GM21526 (cell line): Measurements from ENCODE around the gene ZBED2.
A peak's percentile ranks its signal among the peaks of the same experiment; 100 is the strongest.
"Not testable (repeated sequence)": the region's sequence is repeated elsewhere in the genome, so short reads cannot be mapped to it uniquely, and the experiment has no call there.

Experiments
- ATAC-seq: cut with Tn5 transposase; IDR thresholded peaks from one replicate; pipeline ENCODE4 v1.9.1; 2021; ENCODE audit warnings: moderate library complexity; ENCODE audit not compliant: unreplicated experiment, low FRiP score

ZBED2 gene

GRCh38 chr3:111577798-111578685 is 17.1 kb downstream of the ZBED2 start:
- peak; percentile 93 for ATAC-seq

DNA sequence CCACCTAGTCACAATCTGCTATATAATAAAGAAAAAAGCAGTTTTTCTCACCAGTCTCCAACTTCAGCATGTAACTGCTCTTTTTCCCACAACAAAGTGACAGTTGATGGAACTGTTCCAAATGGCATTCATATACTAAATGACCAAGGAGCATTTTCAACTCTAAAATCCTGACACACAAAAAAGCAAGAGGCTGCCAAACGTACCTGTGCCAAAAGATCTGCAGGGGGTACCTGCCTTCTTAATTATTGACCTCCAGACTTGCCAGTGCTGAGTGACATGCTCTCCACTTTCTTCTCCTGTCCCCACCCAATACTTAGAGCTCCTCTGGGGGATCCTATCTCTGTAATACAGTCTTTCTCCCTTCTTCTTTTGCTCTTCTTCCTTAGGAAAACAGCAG is 18.0 kb downstream of the ZBED2 start:
- ATAC-seq = no peak

GRCh38 chr3:111571907-111572460 is 23.2 kb downstream of the ZBED2 start:
- ATAC-seq = no peak

DNA sequence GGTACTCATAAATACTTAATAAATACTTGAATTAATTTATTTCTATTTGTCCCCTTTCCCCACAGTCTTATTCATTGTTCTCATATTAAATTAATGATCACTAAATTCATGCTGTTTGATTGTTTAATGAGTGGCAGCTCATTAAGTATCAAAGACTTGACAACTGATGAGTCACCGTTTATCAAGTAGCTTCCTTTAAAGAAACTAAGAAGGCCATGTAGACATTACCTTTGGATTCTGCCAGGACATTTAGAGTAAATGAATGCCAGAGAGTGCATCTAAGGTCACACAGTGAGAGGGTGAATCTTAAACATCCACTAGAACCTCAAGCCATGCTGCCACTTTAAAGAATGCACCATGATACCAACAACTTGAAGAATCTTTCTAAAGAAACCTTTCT is 23.9 kb downstream of the ZBED2 start:
- no peak for ATAC-seq

GRCh38 chr3:111570404-111571030 is 24.6 kb downstream of the ZBED2 start:
- no peak for ATAC-seq

DNA sequence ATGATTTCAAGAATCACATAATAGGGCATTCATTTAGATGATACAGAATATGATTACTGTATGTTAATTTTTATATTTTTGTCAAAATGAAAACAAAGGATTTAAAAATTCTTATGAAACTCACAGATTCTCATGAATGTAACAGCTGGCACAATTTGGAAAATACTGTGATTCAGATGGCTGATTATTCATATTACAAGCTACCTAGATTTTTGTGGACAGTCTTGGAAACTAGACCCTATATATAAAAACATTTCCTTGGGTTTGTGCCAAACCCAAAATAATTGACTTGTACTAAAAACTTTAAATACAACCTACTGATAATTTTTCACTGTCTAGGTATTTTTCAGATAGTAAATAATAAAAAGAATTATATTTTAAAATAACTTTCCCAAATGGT is 26.2 kb downstream of the ZBED2 start:
- ATAC-seq = no peak

DNA sequence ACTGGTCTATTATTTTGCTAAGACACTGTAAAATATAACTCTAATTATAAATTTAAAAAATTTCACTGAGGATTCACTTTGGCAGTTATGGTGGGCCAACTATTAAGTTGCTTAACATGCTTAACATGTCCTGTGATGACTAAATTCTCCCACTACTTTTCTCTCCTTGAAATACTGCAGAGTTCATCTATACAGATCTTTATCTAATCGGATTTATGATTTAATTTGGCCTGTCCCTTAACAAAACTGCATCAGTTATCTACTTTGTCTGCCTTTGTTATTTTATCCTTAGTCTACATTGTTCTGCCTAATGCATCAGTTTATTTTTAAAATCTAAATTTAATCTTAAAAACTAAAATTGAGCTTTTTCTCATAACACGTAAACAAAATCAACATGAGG is 26.8 kb downstream of the ZBED2 start:
- ATAC-seq = no peak

DNA sequence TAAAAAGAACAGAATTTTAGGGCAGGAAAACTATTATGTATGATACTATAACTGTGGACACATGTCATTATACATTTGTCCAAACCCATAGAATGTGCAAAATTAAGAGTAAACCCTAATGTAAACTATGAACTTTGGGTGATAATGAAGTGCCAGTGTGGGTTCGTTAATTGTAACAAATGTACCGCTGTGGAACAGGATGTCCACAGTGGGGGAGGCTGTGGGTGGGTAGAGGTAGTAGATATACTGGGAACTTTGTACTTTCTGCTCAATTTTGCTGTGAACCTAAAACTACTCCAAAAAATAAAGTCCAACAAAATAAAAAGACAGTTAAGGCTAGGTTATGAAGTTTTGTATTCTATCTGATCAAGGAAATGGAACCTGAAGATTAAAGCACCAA is 28.3 kb downstream of the ZBED2 start:
- no peak for ATAC-seq

GRCh38 chr3:111561902-111562301 is 33.2 kb downstream of the ZBED2 start:
- not testable (repeated sequence) for ATAC-seq

- ATAC-seq = no peak
Observed at GRCh38 chr3:111548756-111549155, 46.4 kb downstream of the ZBED2 start.

GRCh38 chr3:111548092-111548491 is 47.1 kb downstream of the ZBED2 start:
- peak; percentile 67 for ATAC-seq

DNA sequence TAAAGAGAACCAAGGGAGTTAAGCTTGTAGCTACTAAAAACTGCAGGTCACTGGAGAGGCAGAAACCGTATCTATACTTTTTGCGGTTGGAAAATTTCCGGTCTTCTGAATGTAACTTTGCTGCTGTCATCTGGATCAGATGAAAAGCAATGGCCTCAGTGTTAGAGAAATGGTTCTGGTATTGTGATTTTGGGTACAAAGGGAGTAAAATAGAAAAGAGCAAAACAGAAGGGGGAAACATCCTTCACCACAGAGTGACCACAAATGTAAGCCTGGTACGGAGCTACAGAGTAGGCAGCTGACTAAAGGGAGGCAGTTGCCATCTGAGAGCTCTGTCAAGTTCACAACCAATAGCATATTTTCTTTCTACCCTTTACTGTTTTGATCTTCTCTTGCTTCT is 47.5 kb downstream of the ZBED2 start:
- ATAC-seq = peak; percentile 77

DNA sequence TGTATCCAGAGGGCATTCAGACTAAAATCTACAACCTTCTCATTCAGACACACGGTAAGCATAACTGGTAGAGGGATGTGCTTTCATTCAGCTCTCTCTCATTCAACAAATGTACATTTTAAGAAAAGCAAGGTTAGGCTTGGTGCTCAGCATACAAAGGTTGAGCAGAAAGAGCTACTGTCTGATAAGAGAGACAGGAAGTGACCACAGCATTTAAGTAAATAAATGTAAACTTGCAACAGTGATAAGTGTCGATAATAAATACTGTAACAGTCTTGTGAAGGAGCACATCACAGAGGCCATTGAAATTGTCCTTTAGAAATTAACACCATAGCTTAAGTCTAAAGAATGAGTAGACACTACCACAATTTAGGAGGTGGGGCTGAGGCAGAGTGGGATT is 49.8 kb downstream of the ZBED2 start:
- ATAC-seq = no peak
